Measurements from ENCODE around the gene TASOR2.

Gene TASOR2

DNA sequence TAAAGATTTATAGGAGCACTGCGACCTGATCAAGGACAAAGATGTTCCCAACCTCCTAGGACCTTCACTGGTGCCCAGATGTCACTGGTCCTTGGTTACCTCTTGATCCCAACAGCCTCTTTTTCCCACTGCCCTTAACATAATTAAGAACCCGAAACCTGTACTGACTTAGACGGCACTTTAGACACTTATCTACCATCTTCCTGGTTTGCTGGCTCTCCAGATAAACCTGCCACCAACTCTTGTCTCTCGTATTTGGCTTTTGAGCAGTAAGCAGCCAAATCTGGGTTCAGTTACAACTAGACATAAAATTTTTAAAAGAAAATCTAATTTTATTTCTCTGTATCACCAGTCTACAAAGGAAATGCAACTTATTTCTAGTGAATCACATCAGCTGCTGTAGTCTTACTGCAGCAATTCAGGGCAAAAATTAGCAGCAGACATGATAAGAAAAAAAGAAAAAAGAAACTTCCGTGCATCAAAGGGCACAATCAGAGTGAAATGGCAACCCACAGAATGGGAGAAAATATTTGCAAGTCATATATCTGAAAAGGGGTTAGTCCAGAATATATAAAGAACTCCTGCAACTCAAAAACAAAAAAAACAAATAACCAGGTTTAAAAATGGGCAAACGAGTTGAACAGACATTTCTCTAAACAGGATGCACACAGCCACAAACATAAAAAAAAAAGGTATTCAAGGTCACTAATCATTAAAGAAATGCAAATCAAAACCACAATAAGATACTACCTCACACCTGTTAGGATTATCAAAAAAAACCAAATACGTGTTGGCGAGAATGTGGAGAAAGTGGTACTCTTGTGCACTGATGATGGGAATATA, 27.7 kb upstream of the TASOR2 start:
- DNase-seq (ENCODE audit: low spot score): no peak

DNA sequence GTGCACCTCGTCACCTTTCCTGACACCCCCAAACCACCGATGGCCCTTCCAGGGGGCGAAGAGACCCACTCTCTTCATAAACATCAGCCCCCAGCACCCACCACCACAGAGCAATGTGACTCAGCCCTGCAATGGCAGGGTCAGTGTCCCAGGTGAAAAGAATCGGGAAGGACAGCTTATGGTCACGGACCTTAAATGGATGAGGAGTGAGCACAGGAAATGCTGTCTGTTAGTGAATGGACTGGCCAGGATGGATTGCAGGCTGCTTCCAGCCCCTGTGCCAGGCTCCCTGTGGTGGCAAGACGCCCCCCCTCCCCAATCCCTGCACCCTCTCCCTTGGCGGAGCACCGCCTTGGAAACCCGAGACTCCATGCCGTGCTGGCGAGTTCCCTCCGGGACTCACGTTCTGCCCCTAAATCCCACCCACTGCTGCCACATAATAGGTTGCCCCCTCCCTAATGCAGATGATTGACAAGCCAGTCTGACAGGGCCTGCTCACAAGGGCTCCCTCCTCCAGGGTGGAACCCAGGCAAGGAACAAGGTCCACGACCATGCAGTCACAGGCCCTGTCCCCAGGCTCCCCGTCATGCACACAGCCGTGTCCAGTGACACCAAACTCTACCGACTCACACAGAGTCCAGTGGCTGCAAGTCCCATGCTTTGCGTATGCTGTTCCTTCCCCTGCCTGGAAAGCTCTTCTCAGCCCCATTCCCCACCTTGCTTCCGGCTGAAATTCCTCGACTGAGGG, 25.6 kb upstream of the TASOR2 start:
- DNase-seq (ENCODE audit: low spot score): no peak

DNA sequence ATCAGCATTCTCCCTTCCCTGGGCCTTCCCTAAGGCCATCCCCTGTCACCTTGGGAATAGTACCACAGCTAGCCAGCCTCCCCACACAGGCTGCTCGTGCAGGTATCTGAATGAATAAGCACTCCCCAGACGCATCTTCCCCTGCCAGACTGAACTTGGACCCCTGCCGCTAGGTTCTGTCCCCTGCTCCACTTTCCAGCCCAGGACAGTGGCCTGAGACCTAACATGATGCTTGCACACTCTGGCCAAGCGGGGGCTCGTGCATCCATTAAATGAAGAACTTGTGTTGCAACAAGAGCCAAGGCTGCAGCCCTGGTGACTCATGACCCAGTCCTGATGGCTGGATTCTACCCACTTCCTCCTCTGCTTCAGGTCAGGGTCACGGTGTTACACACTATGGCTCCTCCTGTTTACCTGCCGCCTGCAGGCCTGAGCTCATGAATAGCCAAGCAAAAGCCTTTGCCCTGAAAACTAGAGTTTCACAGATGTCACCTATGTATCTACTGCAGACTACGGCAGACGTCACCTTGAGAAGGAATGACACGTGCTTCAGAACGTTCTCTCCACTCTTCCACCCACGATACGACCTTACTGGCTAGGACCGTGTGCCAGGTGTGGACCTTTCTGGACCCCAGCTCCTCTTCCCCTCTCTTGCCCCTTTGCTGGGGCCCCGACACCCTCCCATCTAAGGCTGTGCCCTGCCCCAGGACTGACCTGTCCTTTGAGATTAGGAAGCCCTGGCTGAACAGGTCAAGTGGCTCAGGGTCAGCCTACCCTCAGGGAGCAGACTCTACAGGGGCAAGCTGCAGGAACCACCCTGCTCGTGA, 24.7 kb upstream of the TASOR2 start:
- no peak for DNase-seq (ENCODE audit: low spot score)

DNA sequence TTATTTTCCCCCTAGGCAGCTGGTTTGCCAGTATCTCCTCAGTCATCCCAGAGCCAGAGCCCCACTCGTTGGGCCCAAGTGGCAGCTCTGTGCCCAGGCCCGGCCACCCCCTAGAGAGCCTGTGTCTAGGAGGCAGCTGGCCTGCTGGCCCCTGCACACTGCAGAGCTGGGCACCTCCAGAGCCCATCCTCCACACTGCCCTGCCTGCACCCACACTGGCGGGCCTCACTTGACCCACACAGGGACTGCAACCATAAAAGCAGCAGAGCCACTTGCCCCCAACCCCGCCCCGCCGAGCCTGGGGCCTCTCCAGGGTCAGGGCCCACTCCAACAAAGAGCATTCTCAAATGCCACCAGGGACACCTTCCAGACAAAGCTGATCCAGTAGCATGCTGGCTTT, 23.6 kb upstream of the TASOR2 start:
- DNase-seq (ENCODE audit: low spot score): no peak

DNA sequence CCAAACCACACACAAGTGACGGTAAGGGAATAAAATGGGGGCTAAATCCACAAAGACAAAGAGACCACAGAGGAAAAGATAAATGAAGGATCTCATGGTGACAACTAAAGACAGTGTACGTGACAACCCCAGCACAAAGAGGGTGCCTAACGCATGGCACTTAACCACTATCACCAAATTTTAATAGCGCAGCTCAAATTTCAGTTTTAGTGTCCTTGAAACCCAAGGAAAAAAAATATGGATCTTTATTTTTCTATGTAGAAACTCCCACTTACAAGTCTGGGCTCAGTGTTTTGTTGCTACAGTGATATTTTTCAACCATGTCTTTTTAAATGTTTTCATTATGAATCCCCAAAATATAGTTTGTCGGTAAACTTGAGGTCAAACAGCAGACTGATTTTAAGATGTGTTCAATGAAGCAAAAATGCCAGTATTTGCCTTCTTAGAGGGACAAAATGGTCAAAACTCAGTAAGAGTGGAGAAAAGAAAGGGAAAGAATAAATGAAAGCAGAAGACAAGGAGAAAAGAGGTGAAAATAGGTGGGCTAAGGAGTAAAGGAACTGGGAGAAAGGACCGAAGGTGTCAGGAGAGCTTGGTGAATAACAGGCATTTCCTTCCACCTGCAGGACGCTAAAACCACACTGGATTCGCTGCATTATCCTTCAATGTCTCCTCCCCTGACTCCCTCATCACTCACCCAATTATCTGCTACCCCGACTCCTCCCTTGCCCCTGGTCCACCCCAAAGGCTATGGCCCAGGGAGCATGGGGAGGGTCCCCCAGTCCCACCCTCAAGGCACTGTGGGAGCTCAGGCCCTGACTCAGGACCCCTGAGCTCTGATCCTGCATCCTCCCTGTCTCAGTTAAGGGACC, 21.7 kb upstream of the TASOR2 start:
- no peak for DNase-seq (ENCODE audit: low spot score)

DNA sequence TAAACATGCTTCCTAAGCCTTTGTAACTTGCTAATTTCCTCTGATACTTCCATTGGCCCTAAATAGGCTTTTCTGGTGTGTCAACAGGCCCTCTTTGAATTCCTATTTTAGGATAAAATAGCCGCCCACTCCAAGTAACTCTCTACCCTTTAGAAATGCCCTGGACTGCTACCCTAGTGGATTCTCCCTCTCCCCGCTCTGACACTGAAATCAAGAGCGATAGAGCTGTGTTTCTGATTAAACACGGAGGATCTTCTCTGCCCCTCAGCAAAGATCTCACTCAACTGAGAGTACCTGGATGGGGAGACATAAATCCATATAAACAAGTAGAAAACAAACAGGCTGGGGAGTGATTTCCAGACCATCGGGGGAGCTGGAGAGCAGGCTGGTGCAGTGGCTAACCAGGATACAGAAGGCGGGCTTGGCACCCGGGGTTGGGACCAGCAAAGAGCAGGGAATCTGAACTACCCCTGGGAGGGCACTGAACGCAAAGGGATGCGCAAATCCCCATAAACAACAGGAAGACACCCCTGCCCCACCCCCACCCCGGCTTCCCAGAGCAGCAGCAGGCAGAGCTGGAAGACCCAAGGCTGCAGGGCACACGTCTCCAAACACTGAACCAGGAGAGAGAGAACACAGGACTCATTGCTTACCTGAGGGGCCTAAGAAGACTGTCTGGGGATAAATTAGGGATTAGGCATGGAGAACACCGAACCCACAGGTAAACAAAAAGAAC, 20.8 kb upstream of the TASOR2 start:
- DNase-seq (ENCODE audit: low spot score): no peak

DNA sequence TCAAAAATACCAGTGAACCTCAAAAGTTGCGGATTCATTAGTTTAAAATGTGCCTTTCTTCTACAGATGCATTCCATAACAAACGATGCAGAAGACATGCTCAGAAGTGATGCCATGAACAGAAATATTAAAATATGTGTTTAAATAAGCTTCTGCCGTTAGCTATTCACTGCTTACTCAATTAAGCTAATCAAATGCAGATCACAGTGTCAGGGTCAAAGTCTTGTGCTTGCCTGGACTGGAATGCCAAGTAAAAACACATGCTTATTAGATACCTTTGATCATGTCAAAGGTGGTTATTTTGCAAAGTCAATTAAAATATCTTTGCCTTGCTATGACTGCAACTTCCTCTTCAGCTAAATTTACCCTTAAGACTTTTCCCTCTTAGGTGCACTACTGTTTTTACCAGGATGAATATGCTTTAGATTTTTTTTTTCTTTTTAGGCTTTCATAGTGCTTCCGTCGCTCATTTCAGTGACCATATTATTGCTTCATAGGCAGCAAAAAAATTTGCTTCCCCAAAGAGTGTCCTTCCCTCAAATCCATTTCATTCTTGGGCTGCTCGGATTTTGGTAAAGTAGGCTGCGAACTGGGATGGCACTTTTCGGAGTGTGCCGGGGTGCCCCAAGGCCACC, 19.1 kb upstream of the TASOR2 start:
- DNase-seq (ENCODE audit: low spot score): no peak

DNA sequence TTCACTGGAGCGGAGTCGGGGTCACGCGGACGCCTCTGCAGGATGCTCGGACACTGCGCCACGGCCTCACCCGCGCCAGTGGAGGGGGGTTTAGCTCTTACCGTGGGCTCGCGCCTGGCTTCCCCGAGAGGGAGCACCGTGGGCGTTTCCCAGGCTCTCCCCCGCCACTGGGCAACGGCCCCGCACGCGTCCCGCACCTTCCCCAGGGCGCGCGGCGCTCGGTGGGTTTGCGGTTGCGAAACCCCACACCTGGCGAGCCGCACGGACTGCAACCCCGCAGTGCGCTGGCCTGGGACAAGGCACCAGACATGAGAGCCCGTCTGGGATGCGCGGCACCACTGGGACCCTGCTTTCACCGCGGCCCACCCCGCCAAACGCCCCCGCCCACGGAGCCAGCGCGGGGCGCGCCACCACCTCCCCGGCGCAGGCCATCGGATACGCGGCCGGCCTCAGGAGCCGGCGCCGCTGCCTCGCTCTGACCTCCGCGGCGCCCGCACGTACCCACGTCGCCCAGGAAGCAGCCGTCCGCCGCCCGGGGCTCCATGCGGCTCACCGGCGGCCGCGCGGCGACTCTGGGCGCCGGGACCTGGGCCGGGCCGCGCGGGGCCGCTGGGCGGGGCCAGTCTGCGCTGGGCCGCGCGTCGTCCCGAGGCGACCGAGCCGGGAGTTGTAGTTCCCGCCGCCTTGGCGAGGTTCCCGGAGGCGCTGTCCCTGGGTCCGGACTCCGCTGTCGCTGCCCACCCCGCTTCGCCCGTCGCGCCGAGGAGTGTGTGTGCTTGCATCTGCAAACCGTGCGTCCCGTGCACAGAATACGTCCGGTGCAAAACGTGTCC, 18.4 kb upstream of the TASOR2 start, which contains the start of gene ASB13:
Gene ASB13, minus strand, starts transcription at position 588 of the 833 bp plus-strand sequence. Its CDS starts 44 bp downstream, at position 544.
- peak; percentile 14 for DNase-seq (ENCODE audit: low spot score)

DNA sequence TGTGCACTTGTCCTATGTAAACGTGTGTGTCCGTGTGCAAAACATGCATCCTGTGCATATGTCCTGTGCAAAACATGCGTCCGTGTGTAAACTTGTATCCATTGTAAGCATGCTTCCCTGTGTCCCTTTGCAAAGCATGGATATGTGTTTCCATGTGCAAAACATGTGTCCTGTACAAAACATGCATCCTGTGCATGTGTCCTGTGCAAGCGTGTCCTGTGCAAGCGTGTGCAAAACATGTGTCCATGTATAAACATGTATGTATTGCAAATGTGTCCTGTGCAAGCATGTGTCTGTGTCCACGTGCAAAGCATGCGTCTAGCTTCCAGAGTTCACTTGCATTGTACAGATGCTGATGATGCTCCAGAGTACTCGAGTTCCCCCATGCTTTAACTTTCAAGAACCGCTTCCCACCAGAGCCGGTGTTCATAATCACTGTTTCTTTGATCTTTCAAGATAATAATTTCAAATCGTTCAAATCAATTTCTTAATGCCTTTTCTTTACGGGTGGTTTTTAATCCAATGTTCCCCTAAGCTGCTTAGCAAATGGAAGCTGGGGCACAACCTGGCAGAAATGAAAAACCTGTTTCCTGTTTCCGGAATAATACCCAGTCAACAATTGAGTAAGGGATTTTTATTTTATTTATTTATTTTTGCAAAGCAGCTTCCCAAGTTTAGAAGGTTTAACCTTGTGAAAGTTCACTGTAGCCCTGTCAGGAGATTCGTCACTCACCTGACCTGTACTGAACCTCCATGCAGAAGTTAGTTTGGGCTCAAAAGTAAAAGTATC, 17.6 kb upstream of the TASOR2 start:
- no peak for DNase-seq (ENCODE audit: low spot score)

DNA sequence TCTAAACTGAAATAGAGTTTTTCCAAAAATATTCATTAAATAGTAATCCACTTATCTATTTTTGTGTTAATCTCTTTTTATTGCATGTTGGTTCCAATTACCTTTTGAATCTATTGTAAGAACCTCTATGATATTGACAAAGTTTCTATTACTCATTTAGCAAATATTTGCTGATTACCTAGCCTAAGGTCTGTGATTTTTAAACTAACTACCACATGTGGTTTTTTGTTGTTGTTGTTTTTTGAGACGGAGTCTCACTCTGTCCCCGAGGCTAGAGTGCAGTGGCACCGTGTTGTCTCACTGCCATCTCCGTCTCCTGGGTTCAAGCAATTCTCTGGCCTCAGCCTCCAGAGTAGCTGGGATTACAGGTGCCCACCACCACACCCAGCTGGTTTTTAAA, 16.2 kb upstream of the TASOR2 start:
- no peak for DNase-seq (ENCODE audit: low spot score)

DNA sequence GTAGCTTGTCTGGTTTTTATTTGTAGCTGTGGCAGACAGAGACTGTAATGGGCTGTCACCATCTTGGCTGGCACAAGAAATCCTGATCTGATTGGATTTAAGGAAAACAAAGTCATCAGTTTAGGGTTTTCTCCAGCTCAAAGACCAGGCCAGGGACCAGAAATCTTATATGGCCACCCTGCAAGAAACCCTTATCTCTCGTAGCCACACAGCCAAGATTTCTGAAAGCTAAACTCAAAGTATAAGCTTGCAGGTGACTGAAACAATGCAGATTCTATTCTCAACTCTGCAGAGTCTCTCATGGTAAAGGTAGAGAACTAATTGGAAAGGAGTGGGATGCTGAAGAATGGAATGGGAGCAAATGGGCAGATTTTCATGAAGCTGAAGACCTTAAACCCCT, 15.0 kb upstream of the TASOR2 start:
- no peak for DNase-seq (ENCODE audit: low spot score)

DNA sequence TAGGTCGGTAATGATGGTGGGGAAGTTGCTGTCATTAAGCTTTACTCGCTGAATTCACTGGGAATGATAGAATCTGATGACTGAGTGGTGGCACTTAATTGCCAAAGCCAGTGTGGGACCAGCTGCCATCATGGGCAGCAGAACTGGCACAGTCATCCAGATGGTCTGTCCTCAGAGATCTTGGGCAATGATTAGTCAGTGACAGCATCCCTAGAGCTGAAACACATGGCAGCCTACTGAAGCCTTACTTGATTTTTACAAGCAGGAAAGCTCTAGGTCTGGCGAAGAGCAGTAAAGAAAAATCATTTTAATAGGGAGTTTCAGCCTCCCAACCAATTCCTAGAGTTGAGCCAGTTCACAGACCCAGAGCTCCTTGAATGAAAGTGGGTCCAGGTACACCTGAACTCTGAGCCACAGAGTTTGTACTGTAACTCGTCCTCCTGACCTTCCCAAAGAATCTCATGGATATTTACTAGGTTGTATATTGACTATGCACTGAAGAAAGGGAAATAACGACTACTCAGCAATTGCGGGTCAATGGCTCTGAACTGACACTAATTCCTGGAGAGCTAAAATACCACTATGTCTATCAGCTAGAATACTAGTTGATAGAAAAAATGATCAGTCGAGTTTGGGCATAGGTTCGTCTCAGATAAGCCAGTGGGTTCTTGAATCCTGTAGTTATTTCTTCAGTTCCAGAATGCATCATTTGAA, 13.8 kb upstream of the TASOR2 start:
- no peak for DNase-seq (ENCODE audit: low spot score)

DNA sequence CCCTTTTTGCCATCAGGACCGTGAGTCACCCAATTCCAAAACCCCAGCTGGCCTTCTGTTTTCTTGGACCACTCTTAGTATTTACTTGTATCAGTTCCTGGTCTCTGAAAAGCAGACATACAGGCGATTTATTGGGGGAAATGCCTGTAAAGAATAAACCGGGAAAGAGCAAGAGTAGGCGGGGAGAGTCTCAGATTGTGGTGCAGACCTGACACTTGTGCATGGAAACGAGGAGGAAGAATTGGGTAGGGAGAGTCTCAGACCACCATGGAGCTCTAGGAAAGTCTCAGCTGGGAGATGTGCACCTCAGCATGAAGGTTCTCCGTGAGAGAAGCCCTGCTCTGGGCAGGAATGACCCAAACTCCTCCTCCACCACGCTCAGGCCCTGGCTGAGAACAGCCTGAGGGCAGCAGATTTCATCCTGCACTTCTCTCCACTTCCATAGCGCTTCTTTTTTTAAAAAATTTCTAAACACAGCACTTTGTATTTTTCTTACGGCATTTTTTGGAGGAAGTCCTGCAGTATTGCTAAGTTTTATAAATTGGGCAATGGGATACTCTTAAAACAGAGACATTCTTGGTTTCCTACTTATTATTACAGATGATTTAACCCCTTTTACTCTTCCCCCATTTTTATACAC, 6.1 kb upstream of the TASOR2 start:
- no peak for DNase-seq (ENCODE audit: low spot score)

DNA sequence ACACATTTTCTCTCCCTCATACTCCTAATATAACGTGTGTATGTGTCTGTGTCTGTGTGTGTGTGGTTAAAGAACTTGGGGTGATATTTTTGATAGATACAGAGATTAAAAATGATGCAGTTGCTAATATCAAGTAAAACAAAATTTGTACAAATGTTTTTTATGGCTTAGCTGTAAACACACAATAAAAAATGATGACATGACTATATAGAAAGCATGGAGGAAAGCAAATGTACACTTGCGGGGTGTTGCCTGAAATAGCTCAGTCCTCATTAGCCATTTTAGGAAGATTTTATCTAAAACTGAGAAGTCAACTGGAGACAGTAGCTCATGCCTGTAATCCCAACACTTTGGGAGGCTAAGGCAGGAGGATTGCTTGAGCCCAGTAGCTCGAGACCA, 5.6 kb upstream of the TASOR2 start:
- no peak for DNase-seq (ENCODE audit: low spot score)

DNA sequence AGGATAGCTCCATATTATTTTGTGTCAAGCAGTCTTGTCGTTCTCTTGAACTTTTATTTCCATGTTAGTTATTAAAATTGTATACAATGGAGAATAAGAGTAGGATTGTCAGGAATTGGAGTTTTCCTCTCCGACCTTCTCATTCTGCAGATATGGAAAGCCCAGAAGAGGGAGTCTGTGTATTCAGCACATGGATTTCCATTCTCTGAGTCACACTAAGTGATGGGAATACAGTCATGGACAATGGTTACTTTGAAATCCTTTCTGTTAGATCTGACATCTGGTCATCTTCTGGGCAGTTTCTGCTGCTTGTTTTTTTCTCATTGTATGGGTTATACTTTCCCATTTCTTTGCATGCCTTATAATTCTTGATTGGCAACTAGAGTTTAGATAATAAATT, 5.0 kb upstream of the TASOR2 start:
- DNase-seq (ENCODE audit: low spot score): no peak

DNA sequence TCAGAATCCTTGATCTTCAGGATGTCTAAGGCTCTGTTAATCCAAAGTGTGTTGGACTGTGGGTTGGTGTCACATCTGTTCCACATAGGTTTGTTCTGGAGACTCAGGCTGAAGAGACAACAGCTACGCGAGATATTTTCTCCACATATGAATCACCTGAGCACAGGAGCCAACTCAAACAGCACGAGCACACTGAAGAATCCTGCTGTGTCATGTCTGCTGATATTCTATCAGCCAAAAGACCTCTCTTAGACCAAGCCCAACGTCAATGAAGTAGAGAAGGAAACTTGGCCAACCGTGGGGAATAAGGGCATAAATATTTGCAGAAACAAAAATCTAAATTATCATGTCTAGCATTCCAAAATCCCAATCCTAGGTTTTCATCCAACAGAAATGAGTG, 2.7 kb upstream of the TASOR2 start:
- no peak for DNase-seq (ENCODE audit: low spot score)

DNA sequence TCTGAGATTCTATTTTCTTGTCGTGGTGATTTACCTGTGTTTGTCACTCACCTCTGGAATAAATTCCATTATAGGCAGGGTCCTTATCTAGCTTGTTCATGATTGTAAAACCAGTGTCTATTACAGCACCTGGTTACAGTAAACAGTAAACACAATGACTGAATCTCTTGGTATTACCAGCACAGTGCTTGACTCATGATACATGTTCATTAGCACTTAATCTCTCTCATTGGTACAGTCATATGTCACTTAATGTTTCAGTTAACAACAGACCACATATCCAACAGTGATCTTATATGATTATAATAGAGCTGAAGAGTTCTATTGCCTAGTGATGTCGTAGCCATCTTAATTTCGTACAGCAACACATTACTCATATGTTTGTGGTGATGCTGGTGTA, 1.6 kb upstream of the TASOR2 start:
- no peak for DNase-seq (ENCODE audit: low spot score)
